ENCODE measurements around the gene MYH15. TPM values are rescaled to one million over a fixed set of nuclear protein-coding genes. Genes with fewer than 3 reads are reported as not detected.

MYH15 gene
- total RNA-seq, 1 donor from 2014 or later: 0.77 TPM

GRCh38 chr3:108334701-108335100, 175.7 kb downstream of the MYH15 start:
- TF ChIP-seq CTCF (conservative IDR thresholded peaks at IDR 0.05): no peak
- H3K4me1 Mint-ChIP-seq (ENCODE audit: unreplicated experiment): peaks cover 1% of the 10 kb centered on the region
- no peaks in the 10 kb centered on the region for H3K36me3 Mint-ChIP-seq

GRCh38 chr3:108333961-108334360, 176.4 kb downstream of the MYH15 start:
- no peaks in the 10 kb centered on the region for H3K4me1 Mint-ChIP-seq (ENCODE audit: unreplicated experiment)
- no peak for TF ChIP-seq CTCF (conservative IDR thresholded peaks at IDR 0.05)
- no peaks in the 10 kb centered on the region for H3K27me3 Mint-ChIP-seq
- H3K4me3 Mint-ChIP-seq: no peak overlapping the region
- H3K9me3 Mint-ChIP-seq: no peaks in the 10 kb centered on the region
- no peaks in the 10 kb centered on the region for H3K36me3 Mint-ChIP-seq
- no peak overlapping the region for H3K27ac Mint-ChIP-seq
- no peak for DNase-seq (ENCODE audit: extremely low spot score, unreplicated experiment)

More at GRCh38 chr3:108334701-108335100, 175.7 kb downstream of the MYH15 start:
- Mint-ChIP-seq H3K4me3 (no peak overlapping the region), H3K27ac (no peak overlapping the region), H3K9me3 (no peaks in the 10 kb centered on the region), H3K27me3 (no peaks in the 10 kb centered on the region)
- DNase-seq (ENCODE audit: extremely low spot score, unreplicated experiment): no peak

GRCh38 chr3:108331792-108332191, 178.6 kb downstream of the MYH15 start:
- TF ChIP-seq CTCF (conservative IDR thresholded peaks at IDR 0.05): no peak
- Mint-ChIP-seq H3K27me3 (no peaks in the 10 kb centered on the region), H3K4me1 (ENCODE audit: unreplicated experiment) (no peaks in the 10 kb centered on the region), H3K4me3 (no peak overlapping the region), H3K27ac (no peak overlapping the region), H3K36me3 (no peaks in the 10 kb centered on the region), H3K9me3 (no peaks in the 10 kb centered on the region)
- DNase-seq (ENCODE audit: extremely low spot score, unreplicated experiment): no peak

Other genes starting within 250 kb of the MYH15 start
- gene HHLA2, start 214.0 kb downstream of the MYH15 start, total RNA-seq (ENCODE audit: low replicate concordance): 2.3 and 3.9 TPM in 2 replicates
- gene CIP2A, start 78.8 kb upstream of the MYH15 start, total RNA-seq (ENCODE audit: low replicate concordance): 7.0 and 29.0 TPM in 2 replicates
- gene DZIP3, start 79.1 kb upstream of the MYH15 start, total RNA-seq (ENCODE audit: low replicate concordance): 14.0 and 22.9 TPM in 2 replicates
- gene RETNLB, start 246.8 kb upstream of the MYH15 start, total RNA-seq (ENCODE audit: low replicate concordance): 1.1 TPM in 1 of 2 replicates, not detected in the other

All from type B pancreatic cell (in vitro differentiated cells).